ENCODE data around the gene NCAPD3. TPM values are rescaled to one million over a fixed set of nuclear protein-coding genes. Genes with fewer than 3 reads are reported as not detected.

NCAPD3 gene
- total RNA-seq, 1 experiment from 2014 or later = 52.2 TPM

DNA sequence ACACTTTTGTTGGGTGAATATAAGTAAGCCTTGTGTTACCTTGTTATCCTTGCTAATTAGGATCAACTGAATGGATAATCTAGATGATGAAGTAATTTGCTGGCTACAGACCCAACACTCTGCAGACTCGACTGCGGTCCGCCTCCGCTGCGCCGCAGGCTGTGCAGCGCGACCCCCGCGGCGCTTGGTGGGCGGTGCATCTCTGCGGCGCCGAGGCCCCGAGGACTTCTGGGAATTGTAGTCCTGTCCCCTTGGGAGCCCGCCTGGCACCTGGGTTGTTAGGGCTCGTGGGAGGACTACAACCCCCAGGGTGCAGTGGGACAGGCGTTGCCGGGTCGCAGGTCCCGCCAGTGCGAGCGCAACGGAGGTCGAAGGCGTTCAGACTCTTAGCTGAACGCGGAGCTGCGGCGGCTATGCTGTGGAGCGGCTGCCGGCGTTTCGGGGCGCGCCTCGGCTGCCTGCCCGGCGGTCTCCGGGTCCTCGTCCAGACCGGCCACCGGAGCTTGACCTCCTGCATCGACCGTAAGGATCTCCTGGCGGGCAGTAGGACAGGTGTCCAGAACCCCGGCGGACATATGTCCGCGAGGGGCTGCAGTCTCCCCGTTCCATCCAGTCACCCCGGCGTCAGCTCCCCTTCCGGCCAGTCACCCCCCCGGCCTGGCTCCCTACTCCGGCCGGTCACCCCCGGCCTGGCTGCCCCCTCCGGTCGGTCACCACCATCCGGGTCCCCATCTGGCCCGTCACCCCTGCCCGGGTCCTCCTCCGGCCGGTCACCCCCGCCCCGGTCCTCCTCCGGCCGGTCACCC is 29.6 kb upstream of the NCAPD3 start, which contains the start of the genes ACAD8 and THYN1:
ACAD8 (plus strand) TSS at position 381 of the 806 bp plus-strand sequence; CDS start at position 414, 33 bp downstream.
THYN1 (minus strand) TSS at position 165 of the 806 bp plus-strand sequence. CDS start 470 bp downstream, outside the sequence.
- no peaks in the 10 kb centered on the region for H3K27me3 Mint-ChIP-seq (ENCODE audit: low read depth)
- Histone ChIP-seq H2BK20ac (ENCODE audit: low read depth, low read length, poor library complexity, severe bottlenecking) (no peak within 1 kb of the TSS), H3K4me2 (ENCODE audit: insufficient read depth, insufficient read length, low read length) (peak within 1 kb of the TSS; percentile 77), H4K91ac (ENCODE audit: insufficient read length, low read depth, low read length) (no peak within 1 kb of the TSS), H4K20me1 (ENCODE audit: control insufficient read depth, insufficient read depth, insufficient read length) (no peaks in the 10 kb centered on the region), H3K9me3 (ENCODE audit: control insufficient read depth, low read depth, low read length) (no peaks in the 10 kb centered on the region), H2BK12ac (ENCODE audit: insufficient read length, low read depth, low read length) (no peak within 1 kb of the TSS), H2BK120ac (ENCODE audit: low read depth, low read length, poor library complexity, severe bottlenecking) (no peak within 1 kb of the TSS), H2BK15ac (ENCODE audit: low read depth, low read length) (no peak within 1 kb of the TSS), H3K79me1 (ENCODE audit: insufficient read depth, low read depth, low read length, poor library complexity, severe bottlenecking) (no peaks in the 10 kb centered on the region), H3K56ac (ENCODE audit: insufficient read length, low read depth, low read length) (no peak within 1 kb of the TSS), H3K4ac (ENCODE audit: low read depth, low read length) (no peak within 1 kb of the TSS), H2AK5ac (ENCODE audit: insufficient read length, low read length) (no peak within 1 kb of the TSS), H3K27me3 (ENCODE audit: insufficient read depth, low read length) (no peaks in the 10 kb centered on the region), H2BK5ac (ENCODE audit: insufficient read length, low read length) (no peak within 1 kb of the TSS), H3K18ac (ENCODE audit: insufficient read length, low read depth, low read length) (no peak within 1 kb of the TSS), H3T11ph (ENCODE audit: low read length) (no peak within 1 kb of the TSS), H3K9ac (ENCODE audit: extremely low read depth, insufficient read length, low read length) (peak within 1 kb of the TSS; percentile 48), H3K4me1 (ENCODE audit: insufficient read depth, low read length) (0 out of 2 replicates have a peak, but pooled peaks cover 2% of the 10 kb centered on the region), H4K8ac (replicated peaks; ENCODE audit: insufficient read length, low read depth, low read length) (no peak within 1 kb of the TSS), H3K79me2 (ENCODE audit: insufficient read depth, low read length) (no peaks in the 10 kb centered on the region), H3K23me2 (ENCODE audit: insufficient read length, low read depth, low read length, poor library complexity, severe bottlenecking) (peaks cover 3% of the 10 kb centered on the region), H3K23ac (ENCODE audit: insufficient read length, low read depth, low read length) (no peak within 1 kb of the TSS), H3K14ac (ENCODE audit: insufficient read depth, low read length) (no peak within 1 kb of the TSS), H4K5ac (ENCODE audit: insufficient read length, low read depth, low read length) (no peak within 1 kb of the TSS), H2AFZ (ENCODE audit: low read length) (no peak within 1 kb of the TSS), H3K27ac (ENCODE audit: insufficient read length, low read depth, low read length) (no peak within 1 kb of the TSS)
- TF ChIP-seq, protein P1, sequence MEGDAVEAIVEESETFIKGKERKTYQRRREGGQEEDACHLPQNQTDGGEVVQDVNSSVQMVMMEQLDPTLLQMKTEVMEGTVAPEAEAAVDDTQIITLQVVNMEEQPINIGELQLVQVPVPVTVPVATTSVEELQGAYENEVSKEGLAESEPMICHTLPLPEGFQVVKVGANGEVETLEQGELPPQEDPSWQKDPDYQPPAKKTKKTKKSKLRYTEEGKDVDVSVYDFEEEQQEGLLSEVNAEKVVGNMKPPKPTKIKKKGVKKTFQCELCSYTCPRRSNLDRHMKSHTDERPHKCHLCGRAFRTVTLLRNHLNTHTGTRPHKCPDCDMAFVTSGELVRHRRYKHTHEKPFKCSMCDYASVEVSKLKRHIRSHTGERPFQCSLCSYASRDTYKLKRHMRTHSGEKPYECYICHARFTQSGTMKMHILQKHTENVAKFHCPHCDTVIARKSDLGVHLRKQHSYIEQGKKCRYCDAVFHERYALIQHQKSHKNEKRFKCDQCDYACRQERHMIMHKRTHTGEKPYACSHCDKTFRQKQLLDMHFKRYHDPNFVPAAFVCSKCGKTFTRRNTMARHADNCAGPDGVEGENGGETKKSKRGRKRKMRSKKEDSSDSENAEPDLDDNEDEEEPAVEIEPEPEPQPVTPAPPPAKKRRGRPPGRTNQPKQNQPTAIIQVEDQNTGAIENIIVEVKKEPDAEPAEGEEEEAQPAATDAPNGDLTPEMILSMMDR (conservative IDR thresholded peaks at IDR 0.05) = no peak
- H3K27ac Mint-ChIP-seq = peak within 1 kb of the TSS in 2 of 3 experiments; percentile 38 to 75
- peak; percentile 98 for DNase-seq
- H3K36me3 Mint-ChIP-seq (ENCODE audit: insufficient read depth in 1 of 3, low read depth in 3 of 3) = peaks cover 19 to 40% (median 30%) of the 10 kb centered on the region in 3 experiments; a peak in 6 of 7 replicates
- no CpG with 5 or more reads among the region's 70 CpGs for WGBS (ENCODE audit: extremely low coverage, insufficient read length, low lambda C conversion rate)
- H3K9me3 Mint-ChIP-seq = no peaks in the 10 kb centered on the region
- H3K4me1 Mint-ChIP-seq = peaks cover 23 to 26% of the 10 kb centered on the region in 2 experiments
- H3K4me3 Mint-ChIP-seq = peak within 1 kb of the TSS; percentile 85 to 91
